Stimulated activated CD8-positive, alpha-beta memory T cell treated with anti-CD3 and anti-CD28 coated beads, Interleukin-15, amount 100 ng/mL, for 24 hours (primary cell): Measurements from ENCODE around the gene RUNX2.

ENCODE experiments used
- DNase-seq: peaks from one replicate; pipeline ENCODE4 v3.0.0-alpha.2; 2020; ENCODE audit warnings: low read depth

RUNX2 gene

DNA sequence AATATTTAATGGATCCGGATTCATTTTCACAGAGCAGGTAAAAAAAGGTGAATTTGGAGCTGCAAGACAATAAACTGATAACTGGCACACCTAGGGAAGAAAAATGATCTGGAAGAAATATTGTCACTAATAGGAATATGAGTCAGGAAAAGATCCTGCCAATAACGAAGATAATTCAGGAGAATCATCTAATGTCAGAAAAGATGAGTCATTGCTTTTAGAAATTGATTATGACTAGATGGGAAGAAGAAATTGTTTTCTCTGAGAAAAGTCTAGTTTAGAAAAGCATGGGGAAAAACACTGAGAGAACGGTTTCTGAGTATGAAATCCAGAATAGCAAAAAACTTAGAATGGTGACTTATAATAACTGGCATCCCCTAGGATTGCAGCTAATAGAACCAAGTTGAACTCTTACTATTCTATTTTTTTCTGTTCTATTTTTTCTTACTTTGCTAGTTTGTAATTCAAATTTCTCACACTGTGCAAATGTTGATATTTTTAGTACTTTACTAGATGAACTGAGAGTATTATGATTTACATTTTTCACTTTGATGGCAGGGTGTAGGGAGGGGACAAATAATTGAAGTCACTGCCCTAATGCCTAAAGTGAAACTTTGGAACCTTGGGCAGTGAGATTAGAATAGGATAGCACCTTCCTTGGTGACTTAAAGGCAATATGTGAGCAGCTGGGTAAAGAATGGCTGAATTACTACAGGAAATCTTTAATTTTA, 87.8 kb downstream of the RUNX2 start:
- no peak for DNase-seq

GRCh38 chr6:45416700-45417099, 88.6 kb downstream of the RUNX2 start:
- no peak for DNase-seq

GRCh38 chr6:45417436-45417835, 89.3 kb downstream of the RUNX2 start:
- DNase-seq = no peak

DNA sequence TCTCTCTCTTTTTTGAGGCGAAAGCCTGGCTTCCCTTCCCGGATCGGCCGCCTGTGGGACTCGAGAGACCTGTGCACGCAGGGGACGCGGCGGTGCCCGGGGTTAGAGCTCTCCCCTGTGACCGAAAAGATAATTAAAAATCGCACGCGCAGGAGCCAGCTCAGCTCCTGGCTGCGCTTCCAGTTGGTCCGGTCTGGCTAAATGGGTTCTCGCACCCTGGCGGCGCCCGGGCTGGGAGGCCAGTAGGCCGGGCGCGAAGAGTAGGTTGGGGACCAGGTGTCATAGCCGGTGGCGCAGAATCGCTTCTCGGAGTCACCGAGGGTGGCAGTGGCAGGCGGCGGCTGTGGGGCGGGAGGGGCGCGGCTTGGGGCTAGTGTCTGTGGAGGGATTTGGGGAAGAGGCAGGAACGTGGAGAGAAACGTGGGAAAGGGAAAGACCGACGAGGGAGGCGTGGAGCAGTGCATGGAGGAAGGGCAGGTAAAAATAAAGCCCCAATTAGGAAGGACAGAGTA, 91.5 kb downstream of the RUNX2 start:
- peak; percentile 38 for DNase-seq

- peak; percentile 29 for DNase-seq
Observed at GRCh38 chr6:45420083-45420908, 92.2 kb downstream of the RUNX2 start.

DNA sequence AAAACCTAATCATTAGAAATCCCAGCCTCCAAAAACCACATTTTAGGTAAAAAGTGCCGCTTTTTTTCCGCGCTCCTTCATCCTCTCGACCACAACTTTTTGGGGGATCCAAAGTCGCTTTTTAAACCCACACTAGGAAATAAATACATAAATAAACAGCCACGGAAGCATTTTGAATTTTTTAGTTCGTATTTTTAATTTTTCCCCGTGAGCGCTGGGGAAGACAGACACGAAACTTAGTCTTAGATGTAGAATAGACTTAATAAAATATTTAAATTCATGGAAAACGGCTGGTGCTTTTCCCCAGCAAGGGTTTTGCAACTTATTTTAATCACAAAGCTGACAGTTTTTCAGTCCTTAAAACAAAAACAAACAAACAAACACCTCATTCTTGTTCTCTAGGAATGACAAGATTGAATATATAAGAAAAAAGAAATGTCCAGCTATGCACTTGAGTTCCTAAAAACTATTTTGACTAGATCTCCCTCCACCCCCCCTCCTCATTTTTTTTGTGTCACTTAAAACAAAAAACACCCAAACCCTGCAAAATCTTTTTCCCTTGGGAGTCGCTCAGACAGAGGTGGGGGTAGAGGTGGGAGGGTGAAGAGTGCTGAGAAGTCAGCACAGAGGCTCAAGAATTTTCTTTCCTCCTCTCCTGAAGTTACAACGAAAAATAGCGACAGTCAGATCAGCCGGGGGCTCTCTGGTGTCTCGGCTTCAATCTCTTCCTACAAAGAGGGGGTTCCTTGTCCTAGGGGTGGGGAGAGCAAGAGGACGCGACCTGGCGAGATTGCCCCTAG, 93.0 kb downstream of the RUNX2 start:
- DNase-seq = no peak

- DNase-seq = peak; percentile 29
Observed at GRCh38 chr6:45421709-45422502, 93.8 kb downstream of the RUNX2 start.

DNA sequence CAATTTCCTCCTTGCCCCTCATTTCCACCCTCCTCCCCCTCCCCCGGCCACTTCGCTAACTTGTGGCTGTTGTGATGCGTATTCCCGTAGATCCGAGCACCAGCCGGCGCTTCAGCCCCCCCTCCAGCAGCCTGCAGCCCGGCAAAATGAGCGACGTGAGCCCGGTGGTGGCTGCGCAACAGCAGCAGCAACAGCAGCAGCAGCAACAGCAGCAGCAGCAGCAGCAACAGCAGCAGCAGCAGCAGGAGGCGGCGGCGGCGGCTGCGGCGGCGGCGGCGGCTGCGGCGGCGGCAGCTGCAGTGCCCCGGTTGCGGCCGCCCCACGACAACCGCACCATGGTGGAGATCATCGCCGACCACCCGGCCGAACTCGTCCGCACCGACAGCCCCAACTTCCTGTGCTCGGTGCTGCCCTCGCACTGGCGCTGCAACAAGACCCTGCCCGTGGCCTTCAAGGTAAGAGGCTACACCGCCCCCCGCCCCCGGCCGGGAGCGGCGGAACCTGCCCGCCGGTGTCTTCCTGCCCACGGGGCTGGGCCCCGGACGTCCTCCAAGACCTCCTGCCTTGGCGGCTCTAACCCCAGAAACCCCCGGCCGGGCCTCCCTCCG, 94.5 kb downstream of the RUNX2 start:
- peak; percentile 21 for DNase-seq

GRCh38 chr6:45423111-45423823, 95.1 kb downstream of the RUNX2 start:
- DNase-seq = peak; percentile 22

DNA sequence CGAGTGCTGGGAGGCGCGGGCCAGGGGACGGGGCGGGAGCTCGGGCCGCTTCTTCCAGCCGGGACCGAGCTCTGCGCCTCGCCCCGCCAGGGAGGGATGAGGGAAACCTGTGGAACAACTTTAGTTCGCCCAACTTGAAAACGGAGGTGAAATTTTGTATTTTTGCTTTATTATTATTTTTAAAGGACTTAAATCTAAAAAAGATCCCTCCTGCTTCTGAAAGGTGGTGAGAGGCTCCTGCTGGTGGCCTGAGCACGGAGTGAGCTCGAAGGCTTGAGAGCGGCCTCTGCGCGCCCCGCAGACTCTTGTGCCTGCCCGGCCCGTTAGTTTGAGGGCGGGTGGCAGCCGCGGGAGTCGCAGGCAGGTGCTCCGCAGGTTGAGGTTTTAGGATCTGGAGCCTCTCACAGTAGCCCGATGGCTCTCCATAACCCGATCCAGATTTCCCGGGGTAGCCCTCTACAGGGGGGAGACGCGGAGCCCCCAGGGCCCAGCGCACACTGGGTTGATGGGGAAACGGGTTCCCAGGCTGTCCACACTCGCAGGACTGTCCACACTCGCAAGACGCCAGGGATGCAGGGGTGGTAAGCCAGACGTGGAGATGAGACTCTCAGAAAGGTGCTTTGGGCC, 95.8 kb downstream of the RUNX2 start:
- peak; percentile 8 for DNase-seq

GRCh38 chr6:45424451-45424861, 96.3 kb downstream of the RUNX2 start:
- DNase-seq = no peak

DNA sequence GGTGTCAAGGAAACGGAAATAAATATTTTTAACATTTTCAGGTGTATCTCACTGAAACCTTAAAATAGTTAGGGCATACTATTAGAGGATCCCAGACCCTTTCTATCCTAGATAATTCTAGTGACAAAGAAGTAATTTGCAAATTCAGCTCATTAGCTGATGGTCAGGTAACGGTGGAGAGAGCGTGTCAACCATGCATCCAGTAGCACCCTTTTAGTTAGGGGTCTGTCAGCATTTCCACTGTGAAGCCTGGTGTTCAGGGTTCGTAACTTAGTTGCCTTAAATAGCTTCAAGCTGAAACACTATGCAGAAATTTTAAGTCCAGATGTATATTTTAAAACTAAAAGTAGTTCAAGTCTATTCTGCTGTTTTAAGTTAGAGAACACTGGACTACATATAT, 98.1 kb downstream of the RUNX2 start:
- no peak for DNase-seq

DNA sequence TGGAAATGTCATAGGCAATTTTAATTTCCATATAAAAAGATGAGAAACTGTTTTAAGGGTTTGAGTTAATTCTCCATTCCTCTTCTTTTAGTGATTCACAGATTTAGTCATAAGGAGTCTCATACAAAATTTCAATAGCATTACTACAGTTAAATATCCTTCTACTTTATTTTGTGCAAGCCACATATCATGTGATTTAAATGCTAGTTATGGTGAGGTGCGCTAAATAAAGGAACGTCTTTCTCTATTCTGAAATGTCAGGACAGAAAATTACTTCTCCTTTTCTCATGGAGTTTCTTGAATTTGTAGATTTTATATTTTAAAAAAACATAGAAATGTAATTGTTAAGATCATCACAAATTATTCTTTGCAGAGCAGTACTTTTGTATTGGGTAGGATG, 99.6 kb downstream of the RUNX2 start:
- no peak for DNase-seq

DNA sequence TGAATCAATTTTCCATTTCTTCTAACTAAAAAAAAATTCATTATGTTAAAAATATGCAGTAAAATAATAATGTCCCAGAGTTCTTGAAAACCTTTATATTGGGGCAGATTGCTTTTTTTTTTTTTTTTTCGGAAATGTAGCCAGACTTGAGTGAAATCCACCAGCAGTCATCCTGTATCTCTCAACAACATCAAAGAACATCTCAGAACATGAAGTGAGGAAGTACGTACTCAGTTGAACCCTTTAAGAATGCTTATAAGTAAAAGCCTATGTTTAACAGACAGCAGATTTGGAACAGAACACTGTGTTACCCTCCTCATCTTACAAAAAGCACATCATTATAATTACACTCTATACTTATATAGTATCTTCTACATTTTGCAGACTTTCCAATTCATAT, 100.6 kb downstream of the RUNX2 start:
- no peak for DNase-seq

- DNase-seq = no peak
Observed at GRCh38 chr6:45430590-45431202, 102.6 kb downstream of the RUNX2 start.

DNA sequence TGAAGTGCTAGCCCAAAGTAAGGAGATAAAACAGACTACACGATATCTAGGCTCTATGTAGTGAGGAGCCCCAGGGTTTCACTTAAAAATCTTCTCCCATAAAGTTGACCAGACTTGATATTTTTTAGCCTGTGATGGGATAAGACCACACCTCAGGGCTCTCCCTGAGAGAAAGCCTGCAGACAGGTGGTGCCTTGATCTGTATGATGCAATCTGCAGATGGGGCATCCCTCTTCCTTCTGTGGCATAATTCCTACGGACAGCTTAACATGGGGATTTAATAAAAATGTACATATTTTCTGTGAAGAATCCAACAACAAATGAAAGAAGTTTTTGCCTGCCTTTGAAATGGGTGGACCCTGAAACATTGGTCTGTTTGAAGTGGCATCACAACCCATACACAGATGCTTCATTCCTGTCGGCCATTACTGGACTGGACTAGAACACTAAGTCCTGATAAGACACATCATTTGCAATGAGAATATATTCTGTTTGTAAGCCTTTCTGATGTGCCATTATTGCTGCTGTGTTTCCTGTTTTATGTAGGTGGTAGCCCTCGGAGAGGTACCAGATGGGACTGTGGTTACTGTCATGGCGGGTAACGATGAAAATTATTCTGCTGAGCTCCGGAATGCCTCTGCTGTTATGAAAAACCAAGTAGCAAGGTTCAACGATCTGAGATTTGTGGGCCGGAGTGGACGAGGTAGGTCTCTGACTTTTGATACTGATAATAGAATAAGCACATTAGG, 103.4 kb downstream of the RUNX2 start:
- DNase-seq = no peak

DNA sequence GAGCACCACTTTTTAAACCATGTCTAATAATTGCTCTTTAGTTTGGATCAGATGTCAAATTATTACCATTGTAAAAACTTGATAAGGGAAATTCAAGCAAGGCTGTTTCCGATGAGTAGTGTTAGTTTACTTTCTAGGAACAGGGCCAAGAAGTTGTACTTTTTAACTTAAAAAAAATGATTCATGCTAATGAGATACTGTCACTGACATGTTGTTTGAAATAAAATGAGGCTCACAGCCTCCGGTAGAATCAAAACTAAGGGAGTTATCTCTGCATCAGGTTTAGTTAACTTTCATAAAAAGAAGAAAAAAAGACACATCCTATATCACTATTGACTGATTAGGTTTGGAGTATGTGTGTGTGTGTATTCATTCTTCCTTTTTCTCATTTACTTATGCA, 104.8 kb downstream of the RUNX2 start:
- DNase-seq = no peak

GRCh38 chr6:45433533-45434380, 105.6 kb downstream of the RUNX2 start:
- no peak for DNase-seq
